Nephron progenitor cell (in vitro differentiated cells): ENCODE results near the gene SLC13A1.

ENCODE experiments used
- DNase-seq: peaks from one replicate; pipeline ENCODE4 v3.0.0; 2021
- H3K27ac Mint-ChIP-seq: 2 replicates; pipeline ENCODE4 v1.8.0; 2021; ENCODE audit warnings: mild to moderate bottlenecking, moderate library complexity, mixed read lengths
- H3K27me3 Mint-ChIP-seq: 2 replicates; pipeline ENCODE4 v1.8.0; 2021; ENCODE audit warnings: mild to moderate bottlenecking, low read depth, mixed read lengths; ENCODE audit not compliant: poor library complexity
- H3K36me3 Mint-ChIP-seq: 2 replicates; pipeline ENCODE4 v1.8.0; 2021; ENCODE audit warnings: low read depth, mixed read lengths
- H3K4me1 Mint-ChIP-seq: 2 replicates; pipeline ENCODE4 v1.8.0; 2021; ENCODE audit warnings: mixed read lengths
- H3K4me3 Mint-ChIP-seq: 2 replicates; pipeline ENCODE4 v1.8.0; 2021; ENCODE audit warnings: mild to moderate bottlenecking, moderate library complexity, mixed read lengths
- H3K9me3 Mint-ChIP-seq: 2 replicates; pipeline ENCODE4 v1.8.0; 2021; ENCODE audit warnings: mild to moderate bottlenecking, moderate library complexity, mixed read lengths
- CTCF ChIP-seq: fragments of 200-600 bp; sonication (generic); IDR thresholded peaks from 2 replicates; pipeline ENCODE4 v1.5.0; 2021; ENCODE audit warnings: antibody characterized with exemption

SLC13A1 gene

GRCh38 chr7:123204206-123204835 is 4.6 kb upstream of the SLC13A1 start:
- DNase-seq = no peak
- H3K4me3 Mint-ChIP-seq = no peak overlapping the region
- no peaks in the 10 kb centered on the region for H3K27me3 Mint-ChIP-seq
- H3K9me3 Mint-ChIP-seq = no peaks in the 10 kb centered on the region
- no peak overlapping the region for H3K27ac Mint-ChIP-seq
- H3K36me3 Mint-ChIP-seq = no peaks in the 10 kb centered on the region
- no peak for TF ChIP-seq CTCF
- no peaks in the 10 kb centered on the region for H3K4me1 Mint-ChIP-seq

GRCh38 chr7:123201901-123202300 is 2.1 kb upstream of the SLC13A1 start:
- DNase-seq = no peak
- Mint-ChIP-seq H3K27me3 (peaks cover 3% of the 10 kb centered on the region), H3K4me3 (no peak overlapping the region), H3K27ac (no peak overlapping the region), H3K4me1 (no peaks in the 10 kb centered on the region), H3K9me3 (no peaks in the 10 kb centered on the region), H3K36me3 (no peaks in the 10 kb centered on the region)
- TF ChIP-seq CTCF = no peak

- Mint-ChIP-seq H3K9me3 (no peaks in the 10 kb centered on the region), H3K36me3 (no peaks in the 10 kb centered on the region), H3K27me3 (peaks cover 5% of the 10 kb centered on the region), H3K4me3 (no peak overlapping the region), H3K27ac (no peak overlapping the region), H3K4me1 (no peaks in the 10 kb centered on the region)
- no peak for DNase-seq
- TF ChIP-seq CTCF = no peak
Measured at GRCh38 chr7:123198668-123199652, 809 bp downstream of the SLC13A1 start.

- H3K27ac Mint-ChIP-seq = no peak overlapping the region
- no peak for DNase-seq
- H3K4me3 Mint-ChIP-seq = no peak overlapping the region
- H3K36me3 Mint-ChIP-seq = no peaks in the 10 kb centered on the region
- H3K9me3 Mint-ChIP-seq = no peaks in the 10 kb centered on the region
- H3K4me1 Mint-ChIP-seq = no peaks in the 10 kb centered on the region
- H3K27me3 Mint-ChIP-seq = peaks cover 5% of the 10 kb centered on the region
- no peak for TF ChIP-seq CTCF
Measured at GRCh38 chr7:123198111-123198510, 1.7 kb downstream of the SLC13A1 start.

- H3K4me1 Mint-ChIP-seq = no peaks in the 10 kb centered on the region
- peaks cover 4% of the 10 kb centered on the region for H3K9me3 Mint-ChIP-seq
- DNase-seq = no peak
- H3K36me3 Mint-ChIP-seq = no peaks in the 10 kb centered on the region
- no peak overlapping the region for H3K27ac Mint-ChIP-seq
- H3K4me3 Mint-ChIP-seq = no peak overlapping the region
- peaks cover 9% of the 10 kb centered on the region for H3K27me3 Mint-ChIP-seq
- TF ChIP-seq CTCF = no peak
Measured at GRCh38 chr7:123193235-123193634, 6.5 kb downstream of the SLC13A1 start.
